Testis (tissue), 3 donors: Measurements from ENCODE around the gene COL23A1. TPM values are rescaled to one million over a fixed set of nuclear protein-coding genes. Genes with fewer than 3 reads are reported as not detected.

Source experiments
- DNase-seq: peaks from one replicate; pipeline ENCODE4 v3.0.0-alpha.2; 2019
- H3K27ac ChIP-seq, 2 donors: fragments of 200-600 bp; sonication (generic); one replicate each; pipeline ENCODE4 v1.5.1; 2019
- H3K27me3 ChIP-seq: fragments of 200-600 bp; sonication (generic); one replicate; pipeline ENCODE4 v1.5.1; 2019
- H3K36me3 ChIP-seq: fragments of 200-600 bp; sonication (generic); one replicate; pipeline ENCODE4 v1.5.1; 2017; ENCODE audit warnings: low read depth; ENCODE audit errors: missing control alignments
- H3K4me1 ChIP-seq: fragments of 200-600 bp; sonication (generic); one replicate; pipeline ENCODE4 v1.5.1; 2019
- H3K4me3 ChIP-seq, 2 donors: fragments of 200-600 bp; sonication (generic); one replicate each; pipeline ENCODE4 v1.5.1; 2017 to 2019
- H3K9me3 ChIP-seq: fragments of 200-600 bp; sonication (generic); one replicate; pipeline ENCODE4 v1.5.1; 2017
- POLR2A ChIP-seq: fragments of 450-650 bp; IDR thresholded peaks from one replicate; pipeline ENCODE4 v1.6.1; 2017; ENCODE audit warnings: antibody characterized with exemption, mild to moderate bottlenecking, moderate library complexity
- WGBS, 2 donors: methylation state at CpG; one replicate each; pipeline ENCODE4 v1.1.5; 2018; 5-methylcytosine and 5-hydroxymethylcytosine counted together
- intact Hi-C: fragments of 100-400 bp; cut with DNase I; formaldehyde crosslinking; loops from one replicate; pipeline ENCODE4 v1.15.1; 2023; ENCODE audit warnings: low total_unique reads
- polyA plus RNA-seq: library from polyadenylated mRNA; stranded (reverse); fragments of 350-450 nt; fragmentation: Illumina TruSeq; extraction: RNeasy Lipid Tissue Mini Kit (QIAGEN cat#74804); gene quantifications from one replicate; pipeline ENCODE4 v1.2.3, GENCODE V29; 2014; ENCODE audit warnings: low read depth, low replicate concordance; ENCODE audit not compliant: insufficient read depth
- total RNA-seq, 2 donors: library from RNA; depleted of rRNA; stranded (reverse); fragments of >200 nt; gene quantifications; one replicate each; pipeline ENCODE4 v1.2.3, GENCODE V29; 2016
- TF ChIP-seq, protein P1 (sequence below), 3 experiments: fragments of 450-650 bp in 2 of 3; fragments of 200-600 bp in 1 of 3; sonication (generic) in 1 of 3; IDR thresholded peaks; one replicate each; pipeline ENCODE4 v1.5.1; 2016 to 2019; ENCODE audit warnings: antibody characterized with exemption in 3 of 3, mild to moderate bottlenecking in 2 of 3, moderate library complexity in 1 of 3

Gene COL23A1
- total and polyA plus RNA-seq, 3 donors from 2014 or later = 4.3 to 5.5 (median 5.0) TPM

DNA sequence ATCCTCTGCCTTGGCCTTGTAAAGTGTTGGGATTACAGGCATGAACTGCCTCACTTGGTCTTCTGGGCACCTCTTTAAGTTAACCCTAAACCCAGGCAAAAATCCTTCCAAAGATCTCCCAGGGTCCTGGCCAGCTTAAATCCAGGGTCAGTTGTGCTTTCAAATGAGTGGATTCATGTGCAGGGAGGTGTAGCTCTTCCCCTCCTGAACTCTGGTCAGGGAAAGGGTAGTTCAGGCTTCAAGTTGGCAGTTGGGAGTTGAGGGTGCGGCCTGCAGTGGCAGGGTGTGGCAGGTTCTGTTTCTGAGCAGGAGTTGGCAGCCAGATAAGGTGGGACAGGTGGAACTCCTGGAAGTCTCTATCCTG, 382.3 kb downstream of the COL23A1 start:
- intact Hi-C loops = no loop called here
- Histone ChIP-seq H3K27me3 (no peaks in the 10 kb centered on the region), H3K36me3 (no peaks in the 10 kb centered on the region), H3K4me1 (peaks cover 27% of the 10 kb centered on the region), H3K9me3 (no peaks in the 10 kb centered on the region), H3K4me3 (no peak overlapping the region), H3K27ac (peak overlapping the region in 1 of 2 donors; percentile 39)
- WGBS, 2 donors = 82 to 85% methylated on average over 1 of the region's 1 CpG
- DNase-seq = no peak
- TF ChIP-seq, protein P1, sequence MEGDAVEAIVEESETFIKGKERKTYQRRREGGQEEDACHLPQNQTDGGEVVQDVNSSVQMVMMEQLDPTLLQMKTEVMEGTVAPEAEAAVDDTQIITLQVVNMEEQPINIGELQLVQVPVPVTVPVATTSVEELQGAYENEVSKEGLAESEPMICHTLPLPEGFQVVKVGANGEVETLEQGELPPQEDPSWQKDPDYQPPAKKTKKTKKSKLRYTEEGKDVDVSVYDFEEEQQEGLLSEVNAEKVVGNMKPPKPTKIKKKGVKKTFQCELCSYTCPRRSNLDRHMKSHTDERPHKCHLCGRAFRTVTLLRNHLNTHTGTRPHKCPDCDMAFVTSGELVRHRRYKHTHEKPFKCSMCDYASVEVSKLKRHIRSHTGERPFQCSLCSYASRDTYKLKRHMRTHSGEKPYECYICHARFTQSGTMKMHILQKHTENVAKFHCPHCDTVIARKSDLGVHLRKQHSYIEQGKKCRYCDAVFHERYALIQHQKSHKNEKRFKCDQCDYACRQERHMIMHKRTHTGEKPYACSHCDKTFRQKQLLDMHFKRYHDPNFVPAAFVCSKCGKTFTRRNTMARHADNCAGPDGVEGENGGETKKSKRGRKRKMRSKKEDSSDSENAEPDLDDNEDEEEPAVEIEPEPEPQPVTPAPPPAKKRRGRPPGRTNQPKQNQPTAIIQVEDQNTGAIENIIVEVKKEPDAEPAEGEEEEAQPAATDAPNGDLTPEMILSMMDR (IDR thresholded peaks at IDR 0.05) = no peak
- TF ChIP-seq POLR2A = no peak

DNA sequence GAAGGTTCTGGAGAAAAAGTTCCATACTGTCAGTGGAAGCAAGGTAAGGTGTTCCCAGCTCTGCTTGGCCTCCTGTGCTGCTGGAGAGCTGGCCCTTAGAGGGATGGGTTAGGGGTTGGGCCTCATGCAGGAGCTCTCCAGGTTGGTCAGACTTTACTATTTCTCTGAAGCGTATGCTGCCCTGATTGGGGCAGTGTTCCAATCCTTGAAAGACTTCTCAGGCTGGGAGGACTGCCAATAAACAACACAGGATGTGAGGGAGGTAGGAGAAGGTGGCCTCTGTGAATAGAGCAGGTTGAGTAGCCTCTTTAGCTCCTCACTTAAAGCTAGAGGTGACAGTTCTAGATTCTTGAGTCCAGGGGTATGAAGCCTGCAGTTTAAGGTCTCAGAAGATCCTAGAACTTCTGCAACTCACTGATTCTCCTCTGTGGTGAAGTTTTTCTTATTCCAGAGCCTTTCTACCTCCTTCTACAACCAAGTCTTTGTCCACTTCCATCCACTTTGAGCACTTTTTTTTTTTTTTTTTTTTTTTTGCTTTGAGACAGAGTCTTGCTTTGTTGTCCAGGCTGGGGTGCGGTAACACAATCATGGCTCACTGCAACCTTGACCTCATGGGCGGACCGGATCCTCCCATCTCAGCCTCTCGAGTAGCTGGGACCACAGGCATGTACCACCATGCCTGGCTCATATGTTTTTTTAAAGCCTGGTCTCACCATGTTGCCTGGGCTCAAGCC, 382.8 kb downstream of the COL23A1 start:
- H3K27ac ChIP-seq = peak overlapping the region in 1 of 2 donors; percentile 64
- intact Hi-C loops = no loop called here
- 44 to 53% methylated on average over 4 to 5 of the region's 5 CpGs for WGBS, 2 donors
- DNase-seq = peak; percentile 56
- no peaks in the 10 kb centered on the region for H3K9me3 ChIP-seq
- no peak for TF ChIP-seq POLR2A
- TF ChIP-seq, protein P1 (IDR thresholded peaks at IDR 0.05) = no peak
- H3K27me3 ChIP-seq = no peaks in the 10 kb centered on the region
- no peaks in the 10 kb centered on the region for H3K36me3 ChIP-seq
- no peak overlapping the region for H3K4me3 ChIP-seq
- H3K4me1 ChIP-seq = peaks cover 24% of the 10 kb centered on the region

DNA sequence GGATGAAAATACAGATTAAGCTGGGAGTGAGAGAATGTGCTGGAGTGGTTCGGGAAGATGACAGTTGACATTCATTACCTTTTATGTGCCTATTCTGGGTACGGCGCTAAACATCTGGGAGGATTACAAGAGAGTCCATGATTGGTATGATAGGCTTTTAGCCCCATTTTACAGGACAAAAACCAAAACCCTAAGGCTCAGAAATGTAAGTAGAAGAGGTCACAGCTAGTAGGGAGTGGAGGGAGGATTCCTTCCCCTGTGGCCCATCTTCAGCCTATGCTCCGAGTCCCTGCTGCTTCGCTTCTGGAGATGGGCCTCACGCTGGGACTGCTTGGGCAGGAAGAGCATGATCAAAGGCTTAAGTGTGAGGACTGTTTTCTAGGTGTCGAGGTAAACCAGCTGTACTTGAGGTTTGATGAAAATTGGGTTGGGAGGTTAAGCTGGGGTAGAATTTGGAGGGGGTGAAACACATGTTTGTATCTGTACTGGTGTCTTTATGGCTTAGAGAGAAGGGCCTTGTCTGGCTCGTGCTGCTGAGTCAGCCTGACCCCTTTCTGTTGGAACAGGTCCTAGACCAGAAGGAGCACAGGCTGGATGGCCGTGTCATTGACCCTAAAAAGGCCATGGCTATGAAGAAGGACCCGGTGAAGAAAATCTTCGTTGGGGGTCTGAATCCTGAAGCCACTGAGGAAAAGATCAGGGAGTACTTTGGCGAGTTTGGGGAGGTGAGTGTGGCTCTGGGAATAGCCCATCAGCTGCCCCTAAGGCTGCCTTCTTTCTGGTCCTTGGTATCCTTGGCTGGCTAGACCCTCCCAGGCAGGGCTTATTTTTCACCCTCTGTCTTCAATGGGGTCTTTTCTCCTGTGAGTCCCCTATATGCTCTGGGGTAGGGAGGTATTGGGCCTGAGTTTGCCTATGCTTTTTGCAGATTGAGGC, 383.8 kb downstream of the COL23A1 start:
- peak overlapping the region in 1 of 2 donors; percentile 64 for H3K27ac ChIP-seq
- WGBS, 2 donors = 33 to 34% methylated on average over 12 of the region's 12 CpGs
- peak; percentile 38 for DNase-seq
- intact Hi-C loops = no loop called here
- no peaks in the 10 kb centered on the region for H3K9me3 ChIP-seq
- H3K4me3 ChIP-seq = peak overlapping the region; percentile 75 to 98
- no peaks in the 10 kb centered on the region for H3K36me3 ChIP-seq
- H3K4me1 ChIP-seq = peaks cover 24% of the 10 kb centered on the region
- no peak for TF ChIP-seq POLR2A
- TF ChIP-seq, protein P1 (IDR thresholded peaks at IDR 0.05) = no peak
- H3K27me3 ChIP-seq = no peaks in the 10 kb centered on the region

DNA sequence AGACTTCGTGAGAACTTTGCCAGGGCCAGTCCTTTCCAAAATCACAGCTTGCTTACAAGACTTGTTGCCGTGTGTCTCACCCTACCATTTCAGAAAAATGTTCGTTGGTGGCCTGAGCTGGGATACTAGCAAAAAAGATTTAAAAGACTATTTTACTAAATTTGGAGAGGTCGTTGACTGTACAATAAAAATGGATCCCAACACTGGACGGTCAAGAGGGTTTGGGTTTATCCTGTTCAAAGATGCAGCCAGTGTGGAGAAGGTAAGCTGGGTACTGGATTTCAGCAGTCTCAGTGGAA, 384.5 kb downstream of the COL23A1 start:
- peak overlapping the region; percentile 75 to 98 for H3K4me3 ChIP-seq
- DNase-seq = no peak
- H3K9me3 ChIP-seq = no peaks in the 10 kb centered on the region
- peaks cover 24% of the 10 kb centered on the region for H3K4me1 ChIP-seq
- H3K36me3 ChIP-seq = no peaks in the 10 kb centered on the region
- no peak for TF ChIP-seq POLR2A
- TF ChIP-seq, protein P1 (IDR thresholded peaks at IDR 0.05) = no peak
- no peaks in the 10 kb centered on the region for H3K27me3 ChIP-seq
- peak overlapping the region in 1 of 2 donors; percentile 91 for H3K27ac ChIP-seq
- 4% methylated on average over 5 of the region's 5 CpGs for WGBS, 2 donors
- intact Hi-C loops = no loop called here
